ENCODE measurements around the gene PDGFRA. TPM values are rescaled to one million over a fixed set of nuclear protein-coding genes. Genes with fewer than 3 reads are reported as not detected.
A peak's percentile ranks its signal among the peaks of the same experiment; 100 is the strongest.

The PDGFRA gene
- total RNA-seq, 1 donor from 2014 or later, result 91.5 TPM

- Histone ChIP-seq H3K4me3 (peak overlapping the region; percentile 49), H3K4me1 (peaks cover 39% of the 10 kb centered on the region), H3K27ac (peak overlapping the region; percentile 75), H3K36me3 (no peaks in the 10 kb centered on the region), H3K27me3 (peaks cover 86% of the 10 kb centered on the region), H3K9me3 (no peaks in the 10 kb centered on the region)
- no peak for ATAC-seq
- no peak for DNase-seq
- TF ChIP-seq CTCF (IDR thresholded peaks at IDR 0.05), result no peak
- intact Hi-C loops (cut with DNase I), result no loop called here
Observed at GRCh38 chr4:54228546-54228945, 547 bp upstream of the PDGFRA start.

GRCh38 chr4:54229631-54230483 is 764 bp downstream of the PDGFRA start:
- Histone ChIP-seq H3K27me3 (peaks cover 76% of the 10 kb centered on the region), H3K4me3 (peak overlapping the region; percentile 55), H3K9me3 (no peaks in the 10 kb centered on the region), H3K27ac (peak overlapping the region; percentile 66), H3K36me3 (no peaks in the 10 kb centered on the region), H3K4me1 (peaks cover 45% of the 10 kb centered on the region)
- DNase-seq (no peak), ATAC-seq (no peak)
- intact Hi-C loops (cut with DNase I), result no loop called here
- TF ChIP-seq CTCF (IDR thresholded peaks at IDR 0.05), result no peak

DNA sequence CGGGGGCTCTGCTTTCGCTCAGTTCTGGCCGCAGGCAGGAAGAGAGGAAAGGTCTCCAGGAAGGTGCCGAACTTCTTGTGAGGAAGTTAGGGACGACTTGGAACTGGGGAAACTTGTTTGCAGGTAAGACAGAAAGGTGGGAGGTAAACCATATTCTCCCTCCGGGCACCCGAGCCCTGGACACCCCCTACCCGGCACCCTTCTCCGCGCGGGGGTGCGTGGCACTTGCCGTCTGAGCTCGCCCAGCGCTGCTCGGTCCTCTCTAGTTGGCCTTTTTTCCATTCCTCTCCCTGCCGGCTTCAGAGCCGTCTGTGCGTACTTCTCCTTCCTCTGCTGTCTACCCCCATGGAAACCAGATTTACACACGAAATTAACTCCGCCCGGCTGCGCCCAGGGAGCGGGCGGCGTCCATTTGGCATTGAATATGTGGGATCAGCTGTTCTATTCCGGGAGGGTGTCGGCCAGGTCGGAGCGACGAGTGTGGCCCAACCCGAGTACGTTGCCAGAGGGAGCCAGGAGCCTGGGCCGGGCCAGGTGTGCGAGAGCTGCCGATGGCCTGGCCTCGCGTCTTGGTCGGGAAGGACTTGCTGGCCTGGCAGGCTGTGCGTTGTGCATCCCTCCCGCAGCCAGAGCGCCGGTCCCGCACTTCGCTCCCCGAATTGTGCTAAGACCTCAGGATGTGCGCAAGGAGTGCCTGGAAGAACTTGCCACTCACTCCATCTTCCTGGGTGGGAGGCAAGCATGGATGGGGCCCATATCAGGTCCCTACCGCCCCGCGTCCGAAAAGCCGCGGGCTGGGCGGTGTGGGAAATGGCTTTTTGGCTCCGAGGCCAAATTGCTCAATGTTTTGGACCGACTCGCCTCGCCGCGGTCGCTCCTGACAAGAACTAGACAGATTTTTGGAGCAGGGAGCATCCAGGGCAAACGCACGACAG is 1.7 kb downstream of the PDGFRA start:
- peaks cover 67% of the 10 kb centered on the region for H3K27me3 ChIP-seq
- intact Hi-C loops (cut with DNase I), result no loop called here
- no peak for ATAC-seq

GRCh38 chr4:54231419-54231767 is 2.3 kb downstream of the PDGFRA start:
- Histone ChIP-seq H3K4me3 (peak overlapping the region; percentile 55), H3K36me3 (no peaks in the 10 kb centered on the region), H3K27me3 (peaks cover 61% of the 10 kb centered on the region), H3K4me1 (peaks cover 38% of the 10 kb centered on the region), H3K9me3 (no peaks in the 10 kb centered on the region), H3K27ac (peak overlapping the region; percentile 66)
- ATAC-seq (no peak), DNase-seq (no peak)
- no peak for TF ChIP-seq CTCF (IDR thresholded peaks at IDR 0.05)
- intact Hi-C loops (cut with DNase I), result no loop called here

More for the DNA sequence above, 1.7 kb downstream of the PDGFRA start:
- Histone ChIP-seq H3K4me3 (peak overlapping the region; percentile 55), H3K36me3 (no peaks in the 10 kb centered on the region), H3K4me1 (peaks cover 44% of the 10 kb centered on the region), H3K27ac (peak overlapping the region; percentile 66), H3K9me3 (no peaks in the 10 kb centered on the region)
- no peak for TF ChIP-seq CTCF (IDR thresholded peaks at IDR 0.05)
- no peak for DNase-seq

DNA sequence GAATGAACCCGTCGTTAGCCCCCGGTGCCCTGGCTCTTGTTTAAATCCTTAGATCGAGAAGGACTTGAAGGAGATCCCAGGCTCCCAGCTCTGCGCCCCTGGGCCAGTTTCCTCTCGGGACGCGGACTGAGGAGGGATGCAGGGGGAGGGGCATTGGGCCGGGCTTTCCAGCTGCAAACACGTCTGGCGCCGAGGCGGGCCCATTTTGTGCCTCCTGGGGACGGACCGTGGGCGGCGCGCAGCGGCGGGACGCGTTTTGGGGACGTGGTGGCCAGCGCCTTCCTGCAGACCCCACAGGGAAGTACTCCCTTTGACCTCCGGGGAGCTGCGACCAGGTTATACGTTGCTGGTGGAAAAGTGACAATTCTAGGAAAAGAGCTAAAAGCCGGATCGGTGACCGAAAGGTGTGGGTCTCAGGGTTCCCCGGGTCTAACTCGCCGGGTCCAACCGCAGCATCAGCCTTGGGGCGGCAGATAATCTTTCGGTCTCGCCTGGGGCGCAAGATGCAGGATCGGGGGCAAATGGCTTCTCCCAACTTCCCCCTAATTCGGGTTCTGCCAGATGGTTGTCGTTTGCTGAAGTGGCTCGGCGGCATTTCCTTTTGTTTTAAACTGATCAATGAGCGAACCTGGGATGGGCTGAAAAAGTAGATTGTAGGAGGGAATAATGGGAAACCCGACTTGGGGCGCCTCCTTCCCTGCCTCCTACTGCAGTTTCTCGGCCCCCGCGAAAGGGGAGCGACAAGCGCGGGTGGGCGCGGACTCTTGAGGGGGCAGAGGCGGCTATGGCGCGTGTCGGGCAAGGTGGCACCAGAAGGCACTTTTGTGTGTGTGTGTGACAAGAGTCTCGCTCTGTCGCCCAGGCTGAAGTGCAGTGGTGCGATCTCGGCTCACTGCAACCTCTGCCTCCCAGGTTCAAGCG is 2.9 kb downstream of the PDGFRA start:
- intact Hi-C loops (cut with DNase I), result no loop called here
- no peak for DNase-seq
- Histone ChIP-seq H3K4me1 (peaks cover 31% of the 10 kb centered on the region), H3K4me3 (peak overlapping the region; percentile 55), H3K9me3 (no peaks in the 10 kb centered on the region), H3K36me3 (no peaks in the 10 kb centered on the region), H3K27ac (peak overlapping the region; percentile 66), H3K27me3 (peaks cover 57% of the 10 kb centered on the region)
- no peak for TF ChIP-seq CTCF (IDR thresholded peaks at IDR 0.05)
- ATAC-seq, result no peak
